Activated CD4-positive, alpha-beta T cell treated with anti-CD3 and anti-CD28 coated beads for 36 hours (primary cell): ENCODE results near the gene CD83. TPM values are rescaled to one million over a fixed set of nuclear protein-coding genes. Genes with fewer than 3 reads are reported as not detected.

Experiments
- ATAC-seq: fragments of 200-7000 bp; cut with Tn5 transposase; one replicate; pipeline ENCODE4 v1.10.0; 2021; ENCODE audit warnings: mild to moderate bottlenecking, moderate library complexity
- CTCF ChIA-PET: fragments of 350-600 bp; sonication (Branson Sonifier 250); formaldehyde crosslinking; loops from one replicate; lab custom pipeline; 2021; ENCODE audit warnings: antibody characterized with exemption; lab: Charles Lee
- POLR2A ChIA-PET: fragments of 350-600 bp; sonication (Branson Sonifier 250); formaldehyde crosslinking; loops from one replicate; lab custom pipeline; 2021; ENCODE audit warnings: antibody characterized with exemption, inconsistent platforms; lab: Charles Lee
- DNase-seq: peaks from one replicate; pipeline ENCODE4 v3.0.0-alpha.2; 2020
- H3K27ac Mint-ChIP-seq: one replicate; pipeline ENCODE4 v1.8.0; 2021; ENCODE audit warnings: mixed read lengths
- H3K27me3 Mint-ChIP-seq: one replicate; pipeline ENCODE4 v1.8.0; 2021; ENCODE audit warnings: mixed read lengths
- H3K36me3 Mint-ChIP-seq: one replicate; pipeline ENCODE4 v1.8.0; 2021; ENCODE audit warnings: low read depth, mixed read lengths
- H3K4me1 Mint-ChIP-seq: one replicate; pipeline ENCODE4 v1.8.0; 2021; ENCODE audit warnings: mixed read lengths
- H3K4me3 Mint-ChIP-seq: one replicate; pipeline ENCODE4 v1.8.0; 2021; ENCODE audit warnings: mild to moderate bottlenecking, moderate library complexity, mixed read lengths
- H3K9me3 Mint-ChIP-seq: one replicate; pipeline ENCODE4 v1.8.0; 2021; ENCODE audit warnings: low read depth, mixed read lengths
- intact Hi-C, 2 experiments: fragments of 100-400 bp; cut with DNase I in 1 of 2; cut with micrococcal nuclease in 1 of 2; formaldehyde crosslinking; loops; one replicate each; pipeline versions ENCODE4 v1.14.2 to v1.15.1; 2022 to 2024; cut with DNase I, micrococcal nuclease
- total RNA-seq, 2 experiments: library from RNA; stranded (reverse); gene quantifications; one replicate each; pipeline ENCODE4 v1.2.3, GENCODE V29; 2021

The CD83 gene
- total RNA-seq, 2 experiments from 2014 or later, result 22.0 to 22.9 TPM

DNA sequence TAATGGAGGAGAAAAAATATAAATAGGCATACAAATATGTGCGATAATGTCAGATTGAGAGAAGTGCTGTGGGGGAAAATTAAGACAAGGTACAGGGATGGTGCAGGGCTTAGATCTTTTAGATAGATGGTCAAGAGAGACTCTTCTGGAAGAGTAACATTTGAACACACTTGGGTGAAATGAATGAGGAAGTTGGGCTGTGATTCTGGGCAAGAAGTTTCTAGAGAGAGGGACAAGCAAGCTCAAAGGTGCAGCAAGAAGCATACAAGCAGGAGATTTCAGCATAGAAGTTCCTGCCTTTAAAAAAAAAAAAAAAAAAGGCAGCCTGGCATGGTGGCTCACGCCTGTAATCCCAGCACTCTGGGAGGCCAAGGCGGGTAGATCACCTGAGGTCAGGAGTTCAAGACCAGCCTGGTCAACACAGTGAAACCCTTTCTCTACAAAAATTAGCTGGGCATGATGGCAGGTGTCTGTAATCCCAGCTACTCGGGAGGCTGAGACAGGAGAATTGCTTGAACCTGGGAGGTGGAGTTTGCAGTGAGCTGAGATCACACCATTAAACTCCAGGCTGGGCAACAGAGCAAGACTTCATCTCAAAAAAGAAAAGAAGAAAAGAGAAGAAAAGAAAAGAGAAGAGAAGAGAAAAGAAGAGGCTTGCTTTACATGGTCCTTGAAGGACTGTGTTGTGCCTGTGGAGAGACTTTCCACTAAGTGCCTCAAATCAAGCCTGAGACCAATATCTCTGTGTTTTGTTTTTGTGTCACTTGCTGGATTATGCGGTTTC is 9.7 kb upstream of the CD83 start:
- ATAC-seq, result no peak
- Mint-ChIP-seq H3K27ac (peak overlapping the region; percentile 70), H3K9me3 (peaks cover 17% of the 10 kb centered on the region), H3K4me1 (peaks cover 32% of the 10 kb centered on the region), H3K36me3 (peaks cover 4% of the 10 kb centered on the region), H3K27me3 (no peaks in the 10 kb centered on the region), H3K4me3 (no peak overlapping the region)
- DNase-seq, result no peak
- intact Hi-C loops, result loop anchor here in 1 of 2 experiments (2.0 kb wide), 1 partner anchor 35 kb away; no protein-coding TSS in a partner anchor
- POLR2A ChIA-PET, result no interaction called here
- CTCF ChIA-PET, result interaction anchor here (0.7 to 1.5 kb wide), 5 partner anchors 14 to 116 kb away, joined by 3 read pairs; no protein-coding TSS in a partner anchor

DNA sequence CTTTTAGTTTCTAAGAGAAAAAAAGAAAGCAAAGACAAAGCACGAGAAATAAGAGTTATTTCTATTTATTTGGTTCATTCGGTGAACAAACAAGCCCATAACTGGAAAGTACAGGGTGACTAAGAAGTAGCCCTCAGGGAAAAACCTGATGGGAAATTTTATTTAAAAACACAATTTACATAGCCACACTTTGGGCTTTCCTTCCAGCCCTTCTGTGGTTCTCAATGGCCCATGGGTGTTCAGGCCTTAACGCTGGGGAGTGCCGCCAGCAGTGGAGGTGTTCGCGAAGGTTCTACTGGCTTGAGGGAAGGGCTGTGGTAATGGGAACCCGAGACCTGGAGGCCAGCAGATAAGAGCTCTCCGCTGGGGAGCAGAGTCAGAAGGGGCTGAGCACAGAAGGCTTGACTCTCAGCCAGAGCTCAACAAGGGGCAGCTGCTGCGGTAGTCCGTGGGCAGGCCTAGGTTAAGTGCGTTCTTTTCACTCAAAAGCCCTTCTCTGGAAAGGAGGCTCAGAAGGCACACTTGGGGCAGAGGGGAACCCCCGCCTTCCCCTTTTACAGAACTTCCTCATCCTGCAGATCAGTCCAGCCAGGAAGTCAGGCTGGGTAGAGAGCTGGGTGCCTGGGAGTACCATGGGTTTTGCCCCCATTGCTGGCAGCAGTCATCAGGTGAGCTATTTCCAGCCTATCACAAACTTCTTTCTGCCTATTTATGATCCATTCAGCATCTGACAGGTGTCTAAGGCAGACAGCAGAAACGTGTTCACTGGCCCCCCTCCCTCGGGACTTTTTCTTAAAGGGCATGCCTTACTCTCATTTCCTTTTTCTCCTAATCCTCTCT is 8.8 kb upstream of the CD83 start:
- H3K4me1 Mint-ChIP-seq, result peaks cover 32% of the 10 kb centered on the region
- H3K4me3 Mint-ChIP-seq, result peak overlapping the region; percentile 17
- peak overlapping the region; percentile 70 for H3K27ac Mint-ChIP-seq
- H3K27me3 Mint-ChIP-seq, result no peaks in the 10 kb centered on the region
- H3K9me3 Mint-ChIP-seq, result peaks cover 17% of the 10 kb centered on the region
- H3K36me3 Mint-ChIP-seq, result peaks cover 4% of the 10 kb centered on the region
- CTCF ChIA-PET, result interaction anchor here (0.6 to 3.4 kb wide), 6 partner anchors 13 to 1557 kb away, joined by 3 to 26 read pairs (median 3); no protein-coding TSS in a partner anchor
- POLR2A ChIA-PET, result interaction anchor here (1.0 kb wide), 1 partner anchor 9 kb away, joined by 3 read pairs; the partner anchor contains the start of gene CD83
- intact Hi-C loops, result loop anchor here in 1 of 2 experiments (2.0 kb wide), 1 partner anchor 36 kb away; no protein-coding TSS in a partner anchor
- ATAC-seq (peak; percentile 60), DNase-seq (peak; percentile 59)

DNA sequence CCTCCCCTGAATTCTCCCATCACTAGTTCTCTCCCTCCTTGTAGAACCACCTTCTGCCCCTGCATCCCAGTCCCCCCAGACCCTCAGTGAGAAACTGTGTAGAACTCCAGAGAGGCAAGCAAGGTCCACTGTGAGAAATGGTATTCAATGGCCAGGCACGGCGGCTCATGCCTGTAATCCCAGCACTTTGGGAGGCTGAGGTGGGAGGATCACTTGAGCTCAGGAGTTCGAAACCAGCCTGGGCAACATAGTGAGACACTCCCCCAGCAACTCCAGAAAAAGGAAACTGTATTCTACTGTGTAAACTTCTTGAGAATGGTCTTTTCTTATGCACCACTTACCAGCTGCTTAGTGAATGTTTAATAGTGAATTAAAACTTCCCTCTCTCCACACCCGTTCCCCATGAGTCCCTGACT is 8.2 kb upstream of the CD83 start:
- H3K27ac Mint-ChIP-seq, result peak overlapping the region; percentile 45
- no peak for ATAC-seq

GRCh38 chr6:14110001-14110818 is 7.4 kb upstream of the CD83 start:
- H3K9me3 Mint-ChIP-seq, result peaks cover 17% of the 10 kb centered on the region
- ChIA-PET CTCF (interaction anchor here (0.6 to 3.4 kb wide), 7 partner anchors 9 to 1514 kb away, joined by 3 to 26 read pairs (median 4); no protein-coding TSS in a partner anchor), POLR2A (interaction anchor here (0.6 kb wide), 1 partner anchor 18 kb away, joined by 5 read pairs; no protein-coding TSS in a partner anchor)
- peak; percentile 44 for DNase-seq
- no peaks in the 10 kb centered on the region for H3K27me3 Mint-ChIP-seq
- peak; percentile 71 for ATAC-seq
- H3K27ac Mint-ChIP-seq, result peak overlapping the region; percentile 45
- peaks cover 32% of the 10 kb centered on the region for H3K4me1 Mint-ChIP-seq
- peaks cover 4% of the 10 kb centered on the region for H3K36me3 Mint-ChIP-seq
- intact Hi-C loops, result no loop called here
- H3K4me3 Mint-ChIP-seq, result peak overlapping the region; percentile 17

More for the DNA sequence above, 8.2 kb upstream of the CD83 start:
- intact Hi-C loops, result loop anchor here in 1 of 2 experiments (2.0 kb wide), 1 partner anchor 37 kb away; no protein-coding TSS in a partner anchor
- Mint-ChIP-seq H3K27me3 (no peaks in the 10 kb centered on the region), H3K36me3 (peaks cover 4% of the 10 kb centered on the region), H3K4me1 (peaks cover 32% of the 10 kb centered on the region), H3K4me3 (peak overlapping the region; percentile 17), H3K9me3 (peaks cover 17% of the 10 kb centered on the region)
- POLR2A ChIA-PET, result interaction anchor here (1.0 kb wide), 1 partner anchor 8 kb away, joined by 3 read pairs; the partner anchor contains the start of gene CD83
- DNase-seq, result no peak
- CTCF ChIA-PET, result interaction anchor here (0.6 to 3.4 kb wide), 9 partner anchors 14 to 1557 kb away, joined by 3 to 26 read pairs (median 3); no protein-coding TSS in a partner anchor

DNA sequence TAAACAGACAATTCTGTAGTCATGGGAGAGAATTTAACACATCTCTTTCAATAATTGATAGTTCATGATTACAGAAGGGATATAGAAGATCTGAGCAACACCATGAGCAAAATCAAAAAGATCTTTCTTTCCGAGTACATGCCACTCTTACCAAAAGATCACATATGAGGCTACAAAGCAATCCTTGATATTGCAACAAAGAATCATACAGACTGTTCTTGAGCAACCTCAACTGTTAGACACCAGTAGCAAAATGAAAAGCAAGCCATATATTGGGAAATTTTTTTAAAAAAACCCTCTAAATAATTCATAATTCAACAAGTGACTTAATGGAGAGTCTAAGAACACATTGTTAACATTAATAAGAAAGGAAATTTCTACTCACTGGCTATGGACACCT is 3.6 kb upstream of the CD83 start:
- Mint-ChIP-seq H3K4me3 (no peak overlapping the region), H3K27me3 (no peaks in the 10 kb centered on the region), H3K36me3 (peaks cover 11% of the 10 kb centered on the region), H3K4me1 (peaks cover 31% of the 10 kb centered on the region), H3K27ac (no peak overlapping the region), H3K9me3 (no peaks in the 10 kb centered on the region)
- intact Hi-C loops, result no loop called here
- ChIA-PET CTCF (no interaction called here), POLR2A (no interaction called here)
- ATAC-seq, result no peak
- DNase-seq, result no peak

GRCh38 chr6:14118091-14118439 is 493 bp downstream of the CD83 start:
- peak overlapping the region; percentile 94 for H3K27ac Mint-ChIP-seq
- POLR2A ChIA-PET, result interaction anchor here (1.0 kb wide), 1 partner anchor 9 kb away, joined by 3 read pairs; no protein-coding TSS in a partner anchor

DNA sequence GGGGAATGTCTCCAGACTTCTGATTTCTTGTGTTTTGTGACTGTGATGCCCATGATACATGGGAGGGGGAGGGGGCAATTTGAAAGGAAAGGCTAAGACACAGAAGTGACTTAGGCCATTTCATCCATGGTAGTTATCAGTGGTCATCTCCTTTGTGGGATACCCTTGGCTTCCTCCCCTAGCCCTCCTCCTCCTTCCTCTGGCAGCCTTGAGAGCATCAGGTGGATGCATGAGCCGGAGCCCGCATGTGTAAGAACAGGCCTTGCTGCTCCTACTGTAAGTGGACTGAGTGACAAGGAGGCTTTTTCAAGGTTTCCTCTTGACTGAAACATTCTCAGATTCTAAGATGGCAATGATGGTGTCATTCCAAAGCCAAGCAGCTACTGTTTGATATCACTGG is 874 bp downstream of the CD83 start:
- POLR2A ChIA-PET, result no interaction called here
- peak; percentile 24 for DNase-seq
- intact Hi-C loops, result loop anchor here in 1 of 2 experiments (5.0 kb wide), 1 partner anchor 1129 kb away; the partner anchor contains the start of gene JARID2
- peaks cover 52% of the 10 kb centered on the region for H3K4me1 Mint-ChIP-seq
- H3K9me3 Mint-ChIP-seq, result no peaks in the 10 kb centered on the region
- H3K27ac Mint-ChIP-seq, result peak overlapping the region; percentile 94
- H3K27me3 Mint-ChIP-seq, result no peaks in the 10 kb centered on the region
- H3K36me3 Mint-ChIP-seq, result peaks cover 43% of the 10 kb centered on the region
- CTCF ChIA-PET, result interaction anchor here (0.6 to 0.8 kb wide), 2 partner anchors 36 to 71 kb away, joined by 3 to 4 read pairs; no protein-coding TSS in a partner anchor
- H3K4me3 Mint-ChIP-seq, result peak overlapping the region; percentile 99
- peak; percentile 5 for ATAC-seq

More at GRCh38 chr6:14118091-14118439, 493 bp downstream of the CD83 start:
- H3K27me3 Mint-ChIP-seq, result no peaks in the 10 kb centered on the region
- H3K36me3 Mint-ChIP-seq, result peaks cover 40% of the 10 kb centered on the region
- CTCF ChIA-PET, result interaction anchor here (0.6 to 0.7 kb wide), 5 partner anchors 23 to 544 kb away, joined by 3 to 4 read pairs (median 3); partner anchors contain the start of gene SIRT5
- no peaks in the 10 kb centered on the region for H3K9me3 Mint-ChIP-seq
- H3K4me1 Mint-ChIP-seq, result peaks cover 49% of the 10 kb centered on the region
- ATAC-seq (peak; percentile 1), DNase-seq (no peak)
- peak overlapping the region; percentile 99 for H3K4me3 Mint-ChIP-seq
- intact Hi-C loops, result loop anchor here in 1 of 2 experiments (5.0 kb wide), 1 partner anchor 1129 kb away; the partner anchor contains the start of gene JARID2

GRCh38 chr6:14119784-14120183 is 2.2 kb downstream of the CD83 start:
- no peak overlapping the region for H3K27ac Mint-ChIP-seq
- peak overlapping the region; percentile 99 for H3K4me3 Mint-ChIP-seq
- ChIA-PET CTCF (interaction anchor here (0.5 to 1.5 kb wide), 6 partner anchors 54 to 1503 kb away, joined by 3 to 4 read pairs (median 3); no protein-coding TSS in a partner anchor), POLR2A (no interaction called here)
- peaks cover 53% of the 10 kb centered on the region for H3K36me3 Mint-ChIP-seq
- no peaks in the 10 kb centered on the region for H3K9me3 Mint-ChIP-seq
- DNase-seq, result no peak
- intact Hi-C loops, result loop anchor here (5.0 to 10.0 kb wide), 2 partner anchors 1128 to 1135 kb away; partner anchors contain the start of gene JARID2 (in 1 of the 2)
- ATAC-seq, result no peak
- peaks cover 60% of the 10 kb centered on the region for H3K4me1 Mint-ChIP-seq
- H3K27me3 Mint-ChIP-seq, result no peaks in the 10 kb centered on the region

GRCh38 chr6:14120546-14120945 is 3.0 kb downstream of the CD83 start:
- Mint-ChIP-seq H3K9me3 (no peaks in the 10 kb centered on the region), H3K27ac (no peak overlapping the region), H3K27me3 (no peaks in the 10 kb centered on the region), H3K4me3 (peak overlapping the region; percentile 99), H3K36me3 (peaks cover 60% of the 10 kb centered on the region), H3K4me1 (peaks cover 61% of the 10 kb centered on the region)
- CTCF ChIA-PET, result interaction anchor here (0.5 to 1.5 kb wide), 7 partner anchors 54 to 1343 kb away, joined by 3 to 4 read pairs (median 3); no protein-coding TSS in a partner anchor
- DNase-seq (no peak), ATAC-seq (no peak)
- POLR2A ChIA-PET, result no interaction called here
- intact Hi-C loops, result loop anchor here in 1 of 2 experiments (10.0 kb wide), 1 partner anchor 1134 kb away; no protein-coding TSS in a partner anchor
